Vagina (tissue), 2 donors: ENCODE measurements around the gene CD300A.

ENCODE experiments used
- POLR2A ChIP-seq, 2 donors: fragments of 450-650 bp; IDR thresholded peaks; one replicate each; pipeline ENCODE4 v1.6.1; 2017; ENCODE audit warnings: antibody characterized with exemption in 2 of 2, mild to moderate bottlenecking in 2 of 2, moderate library complexity in 2 of 2
- TF ChIP-seq, protein P1 (sequence below), 3 experiments: fragments of 450-650 bp in 2 of 3; fragments of 200-600 bp in 1 of 3; sonication (generic) in 1 of 3; IDR thresholded peaks; one replicate each; pipeline ENCODE4 v1.5.1; 2017 to 2019; ENCODE audit warnings: antibody characterized with exemption in 3 of 3, mild to moderate bottlenecking in 2 of 3, moderate library complexity in 2 of 3

DNA sequence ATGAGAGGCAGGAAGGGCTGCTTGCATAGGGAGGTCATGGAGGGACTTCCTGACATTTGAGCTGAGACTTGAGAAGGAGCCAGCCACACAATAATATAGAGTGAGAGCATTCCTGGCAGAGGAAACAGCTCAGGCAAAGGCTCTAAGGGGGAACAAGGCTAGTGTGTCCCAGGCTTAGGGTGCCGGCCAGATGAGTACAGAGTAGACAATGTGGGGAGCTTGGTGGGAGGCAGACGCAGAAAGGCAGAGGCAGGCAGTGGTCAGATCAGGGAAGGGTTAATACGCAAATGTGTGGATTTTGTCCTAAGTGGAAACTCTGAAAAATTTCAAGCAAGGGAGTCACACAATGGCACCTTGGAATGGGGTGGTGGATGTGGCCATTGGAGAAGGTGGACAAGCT lies 33.6 kb downstream of the CD300A start:
- TF ChIP-seq, protein P1, sequence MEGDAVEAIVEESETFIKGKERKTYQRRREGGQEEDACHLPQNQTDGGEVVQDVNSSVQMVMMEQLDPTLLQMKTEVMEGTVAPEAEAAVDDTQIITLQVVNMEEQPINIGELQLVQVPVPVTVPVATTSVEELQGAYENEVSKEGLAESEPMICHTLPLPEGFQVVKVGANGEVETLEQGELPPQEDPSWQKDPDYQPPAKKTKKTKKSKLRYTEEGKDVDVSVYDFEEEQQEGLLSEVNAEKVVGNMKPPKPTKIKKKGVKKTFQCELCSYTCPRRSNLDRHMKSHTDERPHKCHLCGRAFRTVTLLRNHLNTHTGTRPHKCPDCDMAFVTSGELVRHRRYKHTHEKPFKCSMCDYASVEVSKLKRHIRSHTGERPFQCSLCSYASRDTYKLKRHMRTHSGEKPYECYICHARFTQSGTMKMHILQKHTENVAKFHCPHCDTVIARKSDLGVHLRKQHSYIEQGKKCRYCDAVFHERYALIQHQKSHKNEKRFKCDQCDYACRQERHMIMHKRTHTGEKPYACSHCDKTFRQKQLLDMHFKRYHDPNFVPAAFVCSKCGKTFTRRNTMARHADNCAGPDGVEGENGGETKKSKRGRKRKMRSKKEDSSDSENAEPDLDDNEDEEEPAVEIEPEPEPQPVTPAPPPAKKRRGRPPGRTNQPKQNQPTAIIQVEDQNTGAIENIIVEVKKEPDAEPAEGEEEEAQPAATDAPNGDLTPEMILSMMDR (IDR thresholded peaks at IDR 0.05), result no peak
- TF ChIP-seq POLR2A (IDR thresholded peaks at IDR 0.05), result no peak
